ENCODE data around the gene GPR132.
A peak's percentile ranks its signal among the peaks of the same experiment; 100 is the strongest.

GPR132 gene

GRCh38 chr14:105039458-105040205, 25.6 kb downstream of the GPR132 start:
- no peak for TF ChIP-seq CEBPB (IDR thresholded peaks at IDR 0.05)
- no peak for TF ChIP-seq TAF1 (IDR thresholded peaks at IDR 0.05; ENCODE audit: low read depth)
- no peak for TF ChIP-seq YY1 (IDR thresholded peaks at IDR 0.05; ENCODE audit: low read depth)
- TF ChIP-seq TCF12 (IDR thresholded peaks at IDR 0.05; ENCODE audit: low read depth), result no peak
- no peak for TF ChIP-seq RAD21 (IDR thresholded peaks at IDR 0.05; ENCODE audit: low read depth)
- TF ChIP-seq MAX (IDR thresholded peaks at IDR 0.05), result no peak
- TF ChIP-seq ZBTB7A (IDR thresholded peaks at IDR 0.05; ENCODE audit: low read depth), result no peak
- no peak for TF ChIP-seq EP300 (IDR thresholded peaks at IDR 0.05; ENCODE audit: borderline replicate concordance)
- TF ChIP-seq EGR1 (IDR thresholded peaks at IDR 0.05), result no peak
- TF ChIP-seq USF1 (IDR thresholded peaks at IDR 0.05), result no peak
- no peak for TF ChIP-seq FOXM1 (IDR thresholded peaks at IDR 0.05; ENCODE audit: borderline replicate concordance, low read depth)
- TF ChIP-seq REST (IDR thresholded peaks at IDR 0.05; ENCODE audit: low read depth), result no peak
- TF ChIP-seq CREB1 (IDR thresholded peaks at IDR 0.05; ENCODE audit: low read depth), result no peak
- no peak for TF ChIP-seq NFIC (IDR thresholded peaks at IDR 0.05)
- TF ChIP-seq TEAD4 (IDR thresholded peaks at IDR 0.05), result no peak

GRCh38 chr14:105034315-105035039, 30.8 kb downstream of the GPR132 start:
- TF ChIP-seq NFIC (IDR thresholded peaks at IDR 0.05) (no peak), REST (IDR thresholded peaks at IDR 0.05; ENCODE audit: low read depth) (no peak), CEBPB (IDR thresholded peaks at IDR 0.05) (no peak), MAX (IDR thresholded peaks at IDR 0.05) (no peak), CREB1 (IDR thresholded peaks at IDR 0.05; ENCODE audit: low read depth) (no peak), USF1 (IDR thresholded peaks at IDR 0.05) (no peak), EGR1 (IDR thresholded peaks at IDR 0.05) (no peak), YY1 (IDR thresholded peaks at IDR 0.05; ENCODE audit: low read depth) (no peak), EP300 (IDR thresholded peaks at IDR 0.05; ENCODE audit: borderline replicate concordance) (no peak), TEAD4 (IDR thresholded peaks at IDR 0.05) (no peak), TAF1 (IDR thresholded peaks at IDR 0.05; ENCODE audit: low read depth) (no peak), FOXM1 (IDR thresholded peaks at IDR 0.05; ENCODE audit: borderline replicate concordance, low read depth) (no peak), ZBTB7A (IDR thresholded peaks at IDR 0.05; ENCODE audit: low read depth) (no peak), RAD21 (IDR thresholded peaks at IDR 0.05; ENCODE audit: low read depth) (no peak), TCF12 (IDR thresholded peaks at IDR 0.05; ENCODE audit: low read depth) (no peak)

- TF ChIP-seq TCF12 (IDR thresholded peaks at IDR 0.05; ENCODE audit: low read depth), result peak; percentile 80; the same call in 1 of the 2 replicates
- TF ChIP-seq NFIC (IDR thresholded peaks at IDR 0.05), result peak; percentile 74
- peak; percentile 71; the same call in 1 of the 2 replicates for TF ChIP-seq FOXM1 (IDR thresholded peaks at IDR 0.05; ENCODE audit: borderline replicate concordance, low read depth)
- peak; percentile 83 for TF ChIP-seq TEAD4 (IDR thresholded peaks at IDR 0.05)
- 0 out of 2 replicates have a peak, but pooled peaks have one; percentile 7 for TF ChIP-seq RAD21 (IDR thresholded peaks at IDR 0.05; ENCODE audit: low read depth)
- peak; percentile 81; the same call in 1 of the 2 replicates for TF ChIP-seq EP300 (IDR thresholded peaks at IDR 0.05; ENCODE audit: borderline replicate concordance)
Observed at GRCh38 chr14:105032451-105032901, 32.8 kb downstream of the GPR132 start.

GRCh38 chr14:105030836-105031396, 34.3 kb downstream of the GPR132 start:
- TF ChIP-seq ZBTB7A (IDR thresholded peaks at IDR 0.05; ENCODE audit: low read depth) (no peak), REST (IDR thresholded peaks at IDR 0.05; ENCODE audit: low read depth) (no peak), NFIC (IDR thresholded peaks at IDR 0.05) (no peak), EGR1 (IDR thresholded peaks at IDR 0.05) (no peak), TCF12 (IDR thresholded peaks at IDR 0.05; ENCODE audit: low read depth) (no peak), EP300 (IDR thresholded peaks at IDR 0.05; ENCODE audit: borderline replicate concordance) (no peak), YY1 (IDR thresholded peaks at IDR 0.05; ENCODE audit: low read depth) (no peak), TEAD4 (IDR thresholded peaks at IDR 0.05) (no peak), RAD21 (IDR thresholded peaks at IDR 0.05; ENCODE audit: low read depth) (no peak), MAX (IDR thresholded peaks at IDR 0.05) (no peak), CEBPB (IDR thresholded peaks at IDR 0.05) (no peak), FOXM1 (IDR thresholded peaks at IDR 0.05; ENCODE audit: borderline replicate concordance, low read depth) (no peak), TAF1 (IDR thresholded peaks at IDR 0.05; ENCODE audit: low read depth) (no peak), USF1 (IDR thresholded peaks at IDR 0.05) (no peak), CREB1 (IDR thresholded peaks at IDR 0.05; ENCODE audit: low read depth) (no peak)
